NCI-H226 (cell line): ENCODE data around the gene PTGDR.
A peak's percentile ranks its signal among the peaks of the same experiment; 100 is the strongest.

Experiments used
- DNase-seq: peaks from one replicate; pipeline ENCODE4 v3.0.0-alpha.2; 2015

Gene PTGDR, protein sequence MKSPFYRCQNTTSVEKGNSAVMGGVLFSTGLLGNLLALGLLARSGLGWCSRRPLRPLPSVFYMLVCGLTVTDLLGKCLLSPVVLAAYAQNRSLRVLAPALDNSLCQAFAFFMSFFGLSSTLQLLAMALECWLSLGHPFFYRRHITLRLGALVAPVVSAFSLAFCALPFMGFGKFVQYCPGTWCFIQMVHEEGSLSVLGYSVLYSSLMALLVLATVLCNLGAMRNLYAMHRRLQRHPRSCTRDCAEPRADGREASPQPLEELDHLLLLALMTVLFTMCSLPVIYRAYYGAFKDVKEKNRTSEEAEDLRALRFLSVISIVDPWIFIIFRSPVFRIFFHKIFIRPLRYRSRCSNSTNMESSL

DNA sequence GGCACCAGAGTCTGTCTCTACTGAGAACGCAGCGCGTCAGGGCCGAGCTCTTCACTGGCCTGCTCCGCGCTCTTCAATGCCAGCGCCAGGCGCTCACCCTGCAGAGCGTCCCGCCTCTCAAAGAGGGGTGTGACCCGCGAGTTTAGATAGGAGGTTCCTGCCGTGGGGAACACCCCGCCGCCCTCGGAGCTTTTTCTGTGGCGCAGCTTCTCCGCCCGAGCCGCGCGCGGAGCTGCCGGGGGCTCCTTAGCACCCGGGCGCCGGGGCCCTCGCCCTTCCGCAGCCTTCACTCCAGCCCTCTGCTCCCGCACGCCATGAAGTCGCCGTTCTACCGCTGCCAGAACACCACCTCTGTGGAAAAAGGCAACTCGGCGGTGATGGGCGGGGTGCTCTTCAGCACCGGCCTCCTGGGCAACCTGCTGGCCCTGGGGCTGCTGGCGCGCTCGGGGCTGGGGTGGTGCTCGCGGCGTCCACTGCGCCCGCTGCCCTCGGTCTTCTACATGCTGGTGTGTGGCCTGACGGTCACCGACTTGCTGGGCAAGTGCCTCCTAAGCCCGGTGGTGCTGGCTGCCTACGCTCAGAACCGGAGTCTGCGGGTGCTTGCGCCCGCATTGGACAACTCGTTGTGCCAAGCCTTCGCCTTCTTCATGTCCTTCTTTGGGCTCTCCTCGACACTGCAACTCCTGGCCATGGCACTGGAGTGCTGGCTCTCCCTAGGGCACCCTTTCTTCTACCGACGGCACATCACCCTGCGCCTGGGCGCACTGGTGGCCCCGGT lies at the start of gene PTGDR:
PTGDR (plus strand) TSS at position 198 of the 778 bp plus-strand sequence; CDS start at position 315, 117 bp downstream.
- no peak for DNase-seq

DNA sequence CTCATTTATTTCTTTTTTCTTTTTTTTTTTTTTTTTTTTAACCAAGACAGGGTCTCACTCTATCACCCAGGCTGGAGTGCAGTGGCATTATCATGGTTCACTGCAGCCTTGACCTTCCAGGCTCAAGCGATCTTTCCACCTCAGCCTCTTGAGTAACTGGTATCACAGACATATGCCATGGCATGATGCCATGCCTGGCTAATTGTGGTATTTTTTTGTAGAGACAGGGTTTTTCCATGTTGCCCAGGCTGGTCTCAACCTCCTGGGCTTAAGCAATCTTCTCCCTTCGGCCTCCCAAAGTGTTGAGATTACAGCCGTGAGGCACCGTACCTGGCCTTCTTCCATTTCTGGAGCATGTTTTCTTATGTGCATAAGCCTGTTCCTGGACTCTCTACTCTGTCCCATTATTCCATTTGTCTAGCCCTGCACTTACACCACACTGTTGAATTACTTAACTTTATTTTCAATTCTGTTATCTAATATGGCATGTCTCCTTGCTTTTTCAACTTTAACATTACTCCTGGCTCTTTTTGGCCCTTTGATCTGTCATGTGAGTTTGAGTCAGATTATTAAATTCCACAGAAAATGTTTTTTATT lies 47.9 kb upstream of the PTGDR start:
- peak; percentile 40 for DNase-seq

DNA sequence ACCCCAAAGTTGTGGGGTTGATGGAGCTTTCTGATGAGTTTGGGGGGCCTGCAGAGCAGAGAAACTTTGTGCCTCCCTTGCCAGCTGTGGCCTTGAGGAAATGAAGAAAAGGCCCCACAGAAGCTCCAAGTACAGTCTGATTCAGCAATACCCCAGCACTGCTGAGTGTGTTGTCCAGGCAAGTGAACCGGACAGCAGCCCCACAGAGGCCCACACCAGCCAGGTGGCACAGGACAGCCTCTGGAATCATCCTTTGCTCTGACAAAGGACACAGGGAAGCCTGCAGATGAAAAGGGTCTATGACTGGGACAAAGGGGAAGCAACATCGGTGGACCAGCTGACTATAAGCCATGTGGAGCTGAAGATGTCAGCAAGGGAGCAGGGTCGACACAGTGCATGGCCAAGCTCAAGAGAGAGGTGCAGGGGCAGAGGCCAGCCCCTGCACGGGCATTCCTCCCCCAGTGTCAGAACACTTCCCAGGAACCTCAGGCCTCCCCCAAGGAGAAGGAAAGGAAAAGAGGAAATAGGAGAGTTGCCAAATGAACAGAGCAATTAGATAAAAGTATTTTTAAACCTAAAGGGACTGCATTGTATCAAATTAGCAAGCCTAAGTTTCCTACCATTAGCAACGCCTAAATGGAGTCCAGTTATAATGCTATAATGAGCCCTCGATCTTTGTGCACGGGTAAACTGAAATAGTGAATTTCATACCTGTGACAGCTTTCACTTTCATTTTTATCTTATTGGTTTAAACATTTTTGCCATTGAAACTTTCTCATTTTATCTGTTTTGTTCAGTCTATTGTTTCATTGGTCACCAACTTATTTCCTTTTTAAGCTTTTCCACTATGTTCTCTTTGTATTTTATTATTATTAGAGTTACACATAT lies 46.3 kb upstream of the PTGDR start:
- DNase-seq, result no peak

DNA sequence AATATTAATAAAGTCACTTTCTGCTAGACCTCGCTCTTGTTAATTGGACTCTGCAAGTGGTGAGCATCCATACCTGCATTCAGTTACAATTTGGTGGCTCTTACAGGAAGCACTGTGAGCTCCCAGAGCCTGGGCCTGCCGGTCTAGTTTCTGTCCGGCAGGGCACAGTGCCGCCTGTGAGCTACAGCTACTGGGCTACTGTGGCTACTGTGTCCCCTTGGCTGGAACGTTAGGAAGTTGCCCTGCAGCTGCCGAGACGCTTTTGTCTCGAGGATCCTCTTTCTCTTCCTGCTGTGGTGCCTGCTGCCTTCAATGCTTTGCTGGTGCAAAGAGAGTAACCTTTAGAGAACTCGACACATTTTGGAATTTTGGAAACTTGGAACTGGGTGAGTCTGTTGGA lies 44.6 kb upstream of the PTGDR start:
- DNase-seq, result no peak

DNA sequence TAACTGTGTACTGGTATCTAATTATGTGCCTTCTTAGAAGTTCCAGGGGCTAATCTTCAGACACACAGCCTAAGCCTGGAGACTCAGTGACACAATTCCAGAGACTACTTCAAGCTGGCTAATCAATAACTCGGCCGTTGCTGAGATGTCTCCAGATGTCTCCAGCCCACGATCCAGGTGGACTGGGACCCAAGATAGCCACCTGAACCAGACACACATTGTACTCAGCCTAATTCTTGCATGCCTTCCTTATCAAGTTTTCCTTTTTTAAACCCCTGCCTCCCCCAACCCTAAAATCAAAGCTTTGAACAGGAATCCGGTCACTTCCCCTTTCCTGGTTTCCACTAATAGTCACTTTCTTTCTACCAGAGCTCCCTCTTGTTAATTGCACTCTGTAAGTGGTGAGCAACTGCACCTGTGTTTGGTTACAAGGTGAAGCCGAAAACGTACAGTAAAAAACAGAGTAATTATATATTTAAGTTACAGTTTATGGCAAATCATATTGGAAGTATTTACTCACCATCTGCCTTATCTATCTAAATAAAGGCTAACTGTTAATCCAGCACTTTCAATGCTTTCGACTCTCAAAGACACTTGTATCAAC lies 39.8 kb upstream of the PTGDR start:
- DNase-seq, result no peak

DNA sequence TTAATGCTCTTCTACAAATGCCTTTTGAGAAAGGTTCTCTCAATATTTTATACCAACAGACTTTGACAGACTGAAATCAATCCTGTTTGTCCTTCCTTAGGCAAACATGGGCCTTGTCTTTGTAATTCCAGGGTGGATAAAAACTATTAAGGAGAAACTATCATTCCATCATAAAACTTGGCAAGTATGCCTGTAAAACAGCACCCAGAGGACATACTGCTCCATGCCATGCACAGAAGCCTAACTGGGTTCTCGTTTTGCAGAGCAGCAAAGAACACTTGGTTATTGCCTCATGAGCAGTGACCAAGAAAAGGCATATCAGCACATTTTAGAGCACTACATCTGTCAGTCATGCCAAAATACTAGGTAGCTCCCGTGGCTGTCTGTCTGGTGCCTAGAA lies 33.8 kb upstream of the PTGDR start:
- no peak for DNase-seq

DNA sequence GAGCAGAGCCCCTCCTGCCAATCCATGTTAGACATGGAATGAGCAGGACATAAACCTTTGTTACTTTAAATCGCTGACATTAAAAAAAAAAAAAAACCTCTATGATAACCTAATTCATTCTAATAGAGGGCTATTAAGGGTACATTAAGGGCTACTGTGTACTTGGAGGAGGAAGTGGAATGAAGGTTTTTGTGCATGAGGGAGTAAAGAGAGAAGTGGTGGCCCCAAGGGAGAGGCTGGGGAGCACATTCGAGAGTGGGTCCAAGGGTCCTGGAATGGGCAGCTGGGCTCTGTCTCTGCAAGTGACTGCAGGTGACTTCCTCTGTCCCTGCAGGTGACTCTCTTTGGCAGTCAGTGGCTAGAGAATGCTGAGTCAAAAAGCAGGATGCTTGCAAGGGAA lies 32.1 kb upstream of the PTGDR start:
- DNase-seq, result no peak

DNA sequence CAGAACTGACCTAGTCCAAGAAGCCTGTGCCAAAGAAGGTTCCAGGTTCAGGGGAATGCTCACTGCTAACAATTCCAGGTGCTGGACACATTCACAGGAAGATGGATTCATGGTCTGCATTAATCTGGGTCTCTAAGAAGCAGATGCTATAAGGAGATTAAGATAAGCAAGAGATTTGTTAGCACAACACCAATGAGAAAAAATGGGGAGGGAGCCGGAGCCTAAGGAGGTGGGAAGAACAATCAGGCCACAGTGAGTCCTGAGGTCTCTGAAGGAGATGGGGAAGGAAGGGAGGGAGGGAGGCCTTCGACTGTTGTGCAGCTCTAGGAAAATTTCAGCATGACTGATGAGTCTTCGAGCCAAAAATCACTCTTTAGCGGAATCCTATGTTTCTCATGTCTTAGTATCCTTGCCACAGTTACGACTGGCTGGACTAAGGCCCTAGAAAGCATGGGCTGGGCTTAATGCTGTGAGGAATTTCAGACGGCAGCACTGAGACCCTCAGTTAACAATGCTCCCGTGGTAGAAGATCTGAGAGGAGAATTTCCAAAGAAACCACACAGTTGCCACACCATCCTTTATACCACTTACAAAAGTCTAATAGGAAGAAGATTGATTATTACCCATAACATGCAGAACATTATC lies 31.5 kb upstream of the PTGDR start:
- DNase-seq, result no peak

DNA sequence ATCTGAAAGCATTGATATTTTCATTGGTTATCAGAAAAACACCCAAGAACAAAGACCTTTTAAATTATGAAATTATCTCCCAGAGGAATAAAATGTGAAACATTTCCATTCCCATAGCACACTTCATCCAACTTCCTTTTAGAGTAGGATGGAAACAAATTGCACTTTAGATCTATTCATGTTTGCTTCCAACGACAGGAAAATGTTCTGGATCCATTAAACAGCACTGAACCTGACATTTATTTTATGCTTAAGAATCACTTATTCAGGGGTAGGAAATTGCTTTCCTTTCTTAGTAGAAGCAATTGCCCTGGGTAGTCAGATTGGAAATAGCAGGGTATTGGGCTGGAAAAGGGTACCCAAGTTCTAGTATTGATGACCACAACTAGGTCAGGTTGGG lies 28.8 kb upstream of the PTGDR start:
- DNase-seq, result no peak

DNA sequence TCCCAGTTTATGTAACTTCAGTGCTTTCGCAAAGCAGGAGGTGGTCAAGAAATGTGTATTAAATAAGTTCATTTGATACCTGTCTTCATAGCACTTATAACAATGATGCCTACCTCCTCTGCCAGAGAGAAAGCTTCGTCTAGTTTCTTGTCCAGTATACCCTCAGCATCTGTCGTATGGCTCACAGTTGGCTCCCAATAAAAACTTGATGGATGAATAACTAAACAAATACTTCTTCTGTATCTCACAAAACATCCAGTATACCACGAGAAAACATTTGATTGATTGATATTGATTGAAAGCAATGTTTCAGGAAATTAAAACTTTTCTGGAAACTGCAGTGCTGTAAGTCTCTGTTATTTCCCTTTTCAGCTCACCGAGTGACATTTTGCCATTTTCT lies 26.9 kb upstream of the PTGDR start:
- DNase-seq, result no peak

DNA sequence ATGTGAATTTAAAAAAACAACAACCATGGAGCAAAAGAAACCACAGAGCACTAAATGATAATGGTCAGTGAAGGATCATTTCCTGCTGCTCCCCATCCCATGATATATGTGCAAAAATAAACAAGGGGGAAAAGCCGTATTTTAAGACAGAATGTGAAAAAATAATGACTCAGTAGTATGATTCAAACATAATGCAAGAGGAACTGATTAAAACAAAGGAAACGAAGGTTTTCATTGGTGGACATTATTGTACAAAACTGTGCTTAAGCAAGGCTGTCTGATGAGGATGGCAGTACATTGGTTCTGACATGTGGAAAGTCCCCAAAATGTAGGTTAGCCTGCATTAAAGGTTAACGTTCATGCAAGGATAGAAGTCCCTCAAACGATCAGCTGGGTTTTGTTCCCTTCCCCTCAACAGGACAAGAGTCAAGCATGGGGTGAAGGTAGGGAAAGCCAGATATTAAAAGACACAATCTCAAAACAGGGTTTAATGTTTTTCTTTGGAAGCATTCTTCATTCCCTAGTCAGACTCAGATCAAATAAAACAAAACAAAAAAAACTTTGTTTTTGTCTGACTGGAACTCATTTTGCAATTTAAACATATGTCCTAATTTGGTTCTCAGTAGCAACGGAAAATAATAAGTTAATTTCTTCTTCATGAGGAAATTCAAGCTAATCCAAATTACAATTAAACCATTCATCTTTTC lies 26.3 kb upstream of the PTGDR start:
- DNase-seq, result no peak

DNA sequence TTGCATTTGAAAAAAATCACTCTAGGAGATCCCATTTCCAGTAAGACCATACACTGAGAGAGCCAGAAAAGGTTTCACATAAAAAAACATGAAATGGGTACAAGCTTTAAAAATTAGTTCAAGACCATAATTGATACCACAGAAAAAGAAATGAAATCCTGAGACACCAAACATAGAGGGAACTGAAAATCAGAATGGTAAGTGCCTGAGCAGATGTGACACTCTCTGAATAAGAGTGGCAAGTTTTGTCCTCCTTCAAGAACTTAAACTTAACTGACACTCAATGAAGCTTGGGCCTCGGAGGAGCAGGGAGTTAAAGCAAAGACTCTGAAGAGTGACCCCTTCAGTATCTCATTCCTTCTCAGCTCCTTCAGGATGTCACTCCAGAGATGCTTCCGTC lies 23.2 kb upstream of the PTGDR start:
- DNase-seq, result no peak

DNA sequence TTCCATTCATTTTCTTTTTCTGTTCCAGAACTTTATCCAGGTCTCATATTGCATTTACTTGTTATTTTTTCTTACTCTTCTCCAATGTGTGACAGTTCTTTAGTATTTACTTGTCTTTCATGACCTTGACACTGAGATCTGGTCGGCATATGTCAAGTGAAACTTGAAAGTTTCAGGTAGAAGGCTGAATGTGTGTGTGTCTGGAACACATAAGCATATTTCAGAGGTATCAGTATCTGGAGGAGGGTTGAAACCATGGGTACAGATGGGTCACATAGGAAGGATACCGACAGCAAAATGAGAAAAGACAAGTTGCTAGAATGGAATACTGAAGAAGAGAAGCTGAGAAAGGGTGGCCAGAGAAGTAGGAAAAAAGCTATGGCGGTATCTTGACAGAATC lies 22.5 kb upstream of the PTGDR start:
- no peak for DNase-seq

DNA sequence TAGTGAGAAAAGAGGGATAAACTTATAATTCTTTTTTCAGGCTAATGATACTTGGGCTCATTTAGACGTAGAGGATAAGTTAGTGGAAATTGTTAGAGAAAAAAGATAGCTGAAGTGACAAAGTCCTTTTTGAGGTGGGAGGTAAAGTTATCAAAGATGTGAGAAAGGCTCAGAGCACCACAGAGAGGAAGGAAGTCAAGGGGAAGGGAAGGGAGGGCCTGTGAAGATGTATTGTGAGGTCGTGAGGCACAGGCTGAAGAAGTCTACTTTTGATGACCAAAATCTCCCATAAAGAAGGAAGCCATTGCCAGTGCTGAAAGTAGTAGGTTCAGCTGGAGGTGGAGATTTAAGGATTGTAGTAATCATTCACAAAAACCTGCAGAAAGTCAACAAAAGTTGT lies 19.4 kb upstream of the PTGDR start:
- no peak for DNase-seq

DNA sequence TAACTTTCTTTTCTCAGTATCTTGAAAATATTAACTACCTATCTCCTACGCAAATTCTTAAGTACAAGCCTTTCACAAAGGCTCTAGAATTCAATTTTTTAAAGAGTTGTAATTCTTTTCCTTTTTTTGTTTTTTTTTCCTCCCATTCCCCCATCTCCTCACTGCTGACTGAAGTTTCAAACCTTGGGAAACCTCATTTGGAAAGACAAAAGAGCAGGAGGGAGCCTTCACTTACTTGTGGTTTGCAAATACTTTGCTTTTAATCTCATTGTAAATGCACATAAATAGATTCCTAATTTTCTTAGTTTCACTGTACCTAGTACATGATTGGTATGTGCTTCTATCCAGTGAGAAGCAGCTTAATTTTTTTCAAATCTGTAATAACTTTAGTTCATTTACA lies 15.8 kb upstream of the PTGDR start:
- no peak for DNase-seq

DNA sequence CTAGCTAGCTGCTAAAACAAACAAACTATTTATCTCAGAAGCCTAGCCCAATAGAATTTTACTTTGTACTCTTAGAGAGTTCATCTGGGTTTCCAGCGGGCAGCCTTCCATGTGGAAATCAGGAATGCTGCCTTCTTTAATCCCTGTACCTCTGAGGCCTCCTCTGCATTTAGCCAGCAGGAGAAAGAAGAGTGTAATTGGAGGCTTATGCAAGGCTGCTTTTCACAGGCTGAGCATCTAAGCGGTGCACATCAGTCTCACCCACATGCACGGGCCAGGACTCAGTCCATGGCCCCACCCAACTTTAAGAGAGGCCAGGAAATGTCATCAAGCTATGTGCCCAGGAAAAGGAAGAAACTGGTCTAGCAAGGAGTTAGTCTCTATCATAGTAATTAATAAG lies 14.0 kb upstream of the PTGDR start:
- DNase-seq, result no peak

DNA sequence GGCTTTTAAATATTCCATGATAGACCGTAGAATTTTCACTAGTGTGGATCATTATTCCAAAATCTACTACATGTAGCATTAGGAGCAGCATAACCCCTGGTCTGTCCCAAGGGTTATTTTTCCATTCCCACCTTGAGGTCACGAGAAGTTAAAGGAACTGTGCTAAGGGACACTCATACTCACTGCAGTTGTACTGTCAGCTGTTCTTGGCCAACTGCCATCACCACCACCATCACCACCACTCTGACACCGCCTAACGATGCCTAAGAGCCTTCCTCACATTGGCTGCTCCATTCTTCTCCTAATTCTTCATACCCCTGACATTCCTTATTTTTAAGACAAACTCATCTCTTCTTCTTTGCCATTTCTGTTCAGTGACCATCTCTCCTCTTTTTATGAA lies 13.4 kb upstream of the PTGDR start:
- DNase-seq, result no peak

DNA sequence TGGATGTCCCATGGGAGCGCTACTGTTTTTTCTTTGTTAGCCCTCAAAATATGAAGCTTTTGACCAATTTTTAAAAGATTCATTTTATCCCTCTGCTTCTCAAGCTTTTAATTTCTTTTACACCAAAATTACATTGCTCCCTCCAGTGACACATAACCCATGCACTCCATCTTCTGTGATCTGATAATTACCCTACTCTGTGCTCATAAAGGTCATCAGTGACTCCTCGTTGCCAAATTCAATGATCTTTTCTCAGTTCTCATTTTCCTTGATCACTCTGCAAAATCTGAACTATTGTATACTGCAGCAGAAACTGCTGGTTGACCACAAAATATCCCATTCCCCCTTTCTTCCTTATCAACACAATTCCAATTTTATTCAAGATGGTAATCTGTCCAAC lies 8.7 kb upstream of the PTGDR start:
- no peak for DNase-seq

DNA sequence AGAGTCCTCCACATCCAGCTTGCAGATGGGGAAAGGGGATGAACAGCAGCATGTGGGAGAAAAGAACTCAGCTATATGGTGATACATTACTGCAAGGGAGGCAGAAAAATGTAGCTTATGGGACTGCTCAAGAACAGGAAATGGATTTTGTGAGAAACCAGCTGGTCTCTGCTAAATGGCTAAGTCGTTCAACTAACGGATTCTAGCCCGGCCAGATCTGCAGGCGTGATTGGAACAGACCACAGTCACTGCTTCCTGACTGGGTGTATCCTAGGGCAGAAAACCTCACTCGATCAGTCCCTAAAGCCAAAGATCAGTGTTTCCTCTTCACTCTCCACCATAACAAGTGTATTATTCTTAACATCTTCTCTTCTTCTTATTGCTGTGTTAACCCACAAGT lies 8.1 kb upstream of the PTGDR start:
- no peak for DNase-seq

DNA sequence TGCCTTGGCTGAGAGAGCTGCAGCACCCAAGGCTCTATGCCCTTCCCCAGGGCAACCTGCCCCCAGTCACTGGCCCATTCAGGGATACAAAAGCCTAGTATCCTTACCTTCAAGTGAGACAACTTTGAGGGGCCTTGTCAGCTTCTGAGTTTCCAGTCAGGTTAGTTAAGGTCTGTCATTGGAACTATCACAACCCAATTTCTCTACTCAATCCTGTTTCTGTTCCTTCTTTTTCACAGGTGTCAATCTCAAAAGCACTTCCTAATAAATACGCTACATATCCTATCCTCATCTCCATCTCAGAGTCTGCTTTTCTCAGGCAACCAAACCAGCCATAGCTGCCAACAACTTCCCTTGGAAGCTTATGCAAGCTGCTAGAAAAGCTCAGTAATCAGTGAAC lies 4.9 kb upstream of the PTGDR start:
- DNase-seq, result no peak

DNA sequence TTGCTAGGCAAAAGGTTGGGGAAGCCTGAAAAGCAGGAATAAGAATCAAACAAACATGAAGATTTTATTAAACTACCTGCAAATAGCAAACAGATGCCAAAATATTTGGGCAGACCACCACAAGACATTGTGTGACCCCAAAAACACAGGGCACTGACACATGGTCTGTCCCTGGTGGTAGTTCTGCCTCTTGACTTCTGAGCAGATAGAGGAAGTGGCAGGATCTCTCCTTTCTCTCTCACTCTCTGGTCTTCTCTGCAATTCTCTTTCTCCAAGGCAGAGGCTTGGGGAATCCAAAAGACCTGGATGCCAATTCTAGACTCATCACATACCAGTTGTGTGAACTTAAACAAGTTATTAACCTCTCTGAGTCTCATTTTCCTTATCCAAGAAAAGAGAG lies 4.3 kb upstream of the PTGDR start:
- DNase-seq, result no peak

DNA sequence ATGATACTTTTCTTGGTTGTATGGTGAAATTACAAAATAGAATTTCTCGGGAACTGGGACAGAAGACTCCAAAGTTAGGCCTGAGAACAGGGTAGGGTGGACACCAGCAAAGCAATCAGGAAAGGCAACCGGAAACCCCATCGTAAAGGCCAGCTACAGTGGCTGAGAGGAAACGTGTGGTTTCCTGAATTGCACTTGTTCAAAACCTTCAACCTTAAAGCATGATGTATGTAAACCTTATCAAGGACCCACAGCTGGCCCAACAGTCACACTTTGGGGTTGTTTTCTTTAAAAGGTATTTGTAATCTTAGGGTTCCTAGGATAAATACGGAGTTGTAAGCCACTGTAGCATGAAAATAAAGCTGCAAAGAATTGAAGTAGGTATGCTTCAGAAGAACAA lies 2.2 kb upstream of the PTGDR start:
- no peak for DNase-seq
